ENCODE measurements around the gene CAPSL.

DNA sequence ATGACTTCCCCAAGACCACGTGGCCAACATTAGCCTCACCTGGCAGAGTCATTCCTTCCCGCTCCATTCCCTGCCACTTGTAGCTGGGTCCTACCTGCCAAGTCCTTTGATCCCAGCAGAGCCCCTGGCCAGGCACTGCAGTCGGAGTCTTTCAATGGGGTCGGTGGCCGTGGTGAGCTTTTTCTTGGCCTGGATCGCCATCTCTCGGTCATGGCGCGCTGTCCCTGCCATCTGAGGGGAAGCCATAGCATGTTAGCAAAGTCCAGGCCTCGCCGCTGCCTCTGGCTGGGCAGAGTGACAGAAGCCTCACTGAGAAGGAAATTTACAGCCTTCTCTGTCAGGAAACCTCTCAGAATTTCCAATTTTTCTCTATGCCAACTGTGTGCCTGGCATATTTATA is 17.5 kb downstream of the CAPSL start:
- TF ChIP-seq, protein P1, sequence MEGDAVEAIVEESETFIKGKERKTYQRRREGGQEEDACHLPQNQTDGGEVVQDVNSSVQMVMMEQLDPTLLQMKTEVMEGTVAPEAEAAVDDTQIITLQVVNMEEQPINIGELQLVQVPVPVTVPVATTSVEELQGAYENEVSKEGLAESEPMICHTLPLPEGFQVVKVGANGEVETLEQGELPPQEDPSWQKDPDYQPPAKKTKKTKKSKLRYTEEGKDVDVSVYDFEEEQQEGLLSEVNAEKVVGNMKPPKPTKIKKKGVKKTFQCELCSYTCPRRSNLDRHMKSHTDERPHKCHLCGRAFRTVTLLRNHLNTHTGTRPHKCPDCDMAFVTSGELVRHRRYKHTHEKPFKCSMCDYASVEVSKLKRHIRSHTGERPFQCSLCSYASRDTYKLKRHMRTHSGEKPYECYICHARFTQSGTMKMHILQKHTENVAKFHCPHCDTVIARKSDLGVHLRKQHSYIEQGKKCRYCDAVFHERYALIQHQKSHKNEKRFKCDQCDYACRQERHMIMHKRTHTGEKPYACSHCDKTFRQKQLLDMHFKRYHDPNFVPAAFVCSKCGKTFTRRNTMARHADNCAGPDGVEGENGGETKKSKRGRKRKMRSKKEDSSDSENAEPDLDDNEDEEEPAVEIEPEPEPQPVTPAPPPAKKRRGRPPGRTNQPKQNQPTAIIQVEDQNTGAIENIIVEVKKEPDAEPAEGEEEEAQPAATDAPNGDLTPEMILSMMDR (IDR thresholded peaks at IDR 0.05), result no peak
- no peak for TF ChIP-seq POLR2AphosphoS5 (IDR thresholded peaks at IDR 0.05; ENCODE audit: insufficient read depth in 1 of 2, low read depth in 1 of 2)
